Large intestine (tissue), 3 donors: ENCODE data around the gene DAB2IP. TPM values are rescaled to one million over a fixed set of nuclear protein-coding genes. Genes with fewer than 3 reads are reported as not detected.

Experiments
- DNase-seq, 2 donors: peaks; one replicate each; pipeline versions ENCODE4 v3.0.0 to v3.0.0-alpha.2; 2013
- H3K27ac ChIP-seq: one replicate; pipeline ENCODE4 v1.5.1; 2013; ENCODE audit warnings: low read length
- H3K27me3 ChIP-seq: 2 replicates; pipeline ENCODE4 v1.6.1; 2013; ENCODE audit warnings: low read length; ENCODE audit not compliant: control insufficient read depth, insufficient read depth
- H3K36me3 ChIP-seq: 2 replicates; pipeline ENCODE4 v1.6.1; 2013; ENCODE audit warnings: low read length; ENCODE audit not compliant: control insufficient read depth, insufficient read depth
- H3K4me1 ChIP-seq: one replicate; pipeline ENCODE4 v1.6.1; 2013; ENCODE audit warnings: low read length; ENCODE audit not compliant: control insufficient read depth, insufficient read depth
- H3K4me3 ChIP-seq: one replicate; pipeline ENCODE4 v1.5.1; 2013; ENCODE audit warnings: low read length
- H3K9me3 ChIP-seq: one replicate; pipeline ENCODE4 v1.6.1; 2013; ENCODE audit warnings: mild to moderate bottlenecking, low read depth, low read length, moderate library complexity; ENCODE audit not compliant: control insufficient read depth
- WGBS: methylation state at CpG from one replicate; pipeline ENCODE4 v1.1.5; 2013; ENCODE audit warnings: low lambda C conversion rate; ENCODE audit not compliant: insufficient coverage; 5-methylcytosine and 5-hydroxymethylcytosine counted together
- polyA plus RNA-seq: library from polyadenylated mRNA; unstranded; fragments of 120-200 nt; gene quantifications from one replicate; pipeline ENCODE4 v1.2.1, GENCODE V29; 2013

The DAB2IP gene
- polyA plus RNA-seq, 1 donor = 33.0 TPM

DNA sequence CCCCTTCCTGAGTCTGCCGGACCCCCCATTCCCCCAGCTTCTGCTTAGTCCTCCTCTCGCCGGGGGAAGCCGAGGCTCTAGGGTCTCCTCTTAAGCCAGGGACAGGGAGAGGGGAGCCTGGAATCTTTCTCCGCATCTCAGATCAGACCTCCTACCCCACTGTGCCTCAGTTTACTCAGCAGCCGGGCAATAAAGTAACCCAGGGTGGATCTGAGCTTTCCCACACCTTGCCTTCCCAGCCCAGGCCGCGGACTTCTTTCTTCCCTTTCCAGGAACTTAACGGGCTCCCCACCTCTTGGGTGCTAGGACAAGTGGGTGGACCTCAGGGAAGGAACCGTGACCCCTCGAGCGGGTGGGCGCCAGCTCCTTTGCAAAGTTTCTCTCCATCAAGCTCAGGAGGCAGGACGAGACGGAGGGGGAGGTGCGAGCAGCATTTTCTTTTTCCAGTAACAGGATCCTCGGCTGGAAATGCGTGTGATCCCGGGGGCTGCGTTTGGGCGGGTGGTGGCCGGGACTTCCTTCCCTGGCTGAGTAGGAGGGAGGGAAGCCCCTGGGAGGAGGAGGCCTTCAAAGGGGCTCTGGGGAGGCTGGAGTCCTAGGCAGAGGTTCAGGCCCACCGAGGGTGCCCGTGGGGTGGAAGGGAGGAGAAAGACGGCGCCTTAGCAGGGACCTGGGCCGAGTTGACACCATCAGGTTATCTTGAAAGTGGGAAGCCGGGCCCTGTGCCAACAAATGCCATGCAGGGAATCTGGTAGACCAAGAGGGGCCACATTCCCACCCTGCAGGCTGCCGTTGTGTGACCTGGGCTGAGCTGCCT is 795 bp downstream of the DAB2IP start:
- WGBS = no CpG with 5 or more reads among the region's 29 CpGs
- peak in 1 of 2 donors; percentile 64 for DNase-seq
- Histone ChIP-seq H3K27ac (peak overlapping the region; percentile 66), H3K4me1 (peaks cover 50% of the 10 kb centered on the region), H3K36me3 (peaks cover 4% of the 10 kb centered on the region), H3K4me3 (peak overlapping the region; percentile 90), H3K27me3 (no peaks in the 10 kb centered on the region), H3K9me3 (no peaks in the 10 kb centered on the region)

- peaks cover 50% of the 10 kb centered on the region for H3K4me1 ChIP-seq
- peaks cover 4% of the 10 kb centered on the region for H3K36me3 ChIP-seq
- H3K4me3 ChIP-seq = peak overlapping the region; percentile 90
- H3K27ac ChIP-seq = peak overlapping the region; percentile 66
- WGBS = no CpG with 5 or more reads among the region's 2 CpGs
- DNase-seq = no peak
- no peaks in the 10 kb centered on the region for H3K27me3 ChIP-seq
- no peaks in the 10 kb centered on the region for H3K9me3 ChIP-seq
Observed at GRCh38 chr9:121652838-121653231, 1.4 kb downstream of the DAB2IP start.

DNA sequence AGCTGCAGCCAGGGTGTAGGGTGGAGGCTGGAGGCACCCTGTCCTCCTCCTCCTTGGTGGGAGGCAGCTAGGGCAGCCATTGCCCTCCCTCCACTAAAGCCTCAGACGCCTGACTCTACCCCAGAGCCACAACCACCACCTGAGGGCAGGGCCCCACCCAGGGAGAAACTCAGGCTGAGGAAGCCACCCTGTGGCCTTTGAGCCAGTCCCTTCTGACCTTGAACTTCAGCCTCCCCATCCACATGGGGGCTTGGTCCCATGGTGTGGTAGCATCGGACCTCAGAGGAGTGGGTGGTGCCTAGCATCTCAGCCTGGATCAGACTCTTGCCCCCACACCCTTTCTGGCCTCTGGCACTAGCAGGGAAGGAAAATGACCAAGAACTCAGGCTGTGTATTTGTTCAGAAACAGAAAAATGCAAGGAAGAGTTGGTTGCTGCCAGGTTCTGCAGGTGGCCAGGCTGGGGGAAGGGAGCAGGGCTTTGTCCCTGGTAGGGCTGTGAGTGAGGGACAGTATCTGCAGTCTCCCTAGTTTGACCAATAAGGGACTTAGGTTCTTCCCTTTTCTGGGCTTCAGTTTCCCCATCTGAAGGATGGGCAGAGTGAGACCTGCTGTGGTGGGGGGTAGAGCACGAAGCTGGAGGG is 3.2 kb downstream of the DAB2IP start:
- peak; percentile 57 to 66 for DNase-seq
- no peak overlapping the region for H3K4me3 ChIP-seq
- no peak overlapping the region for H3K27ac ChIP-seq
- H3K4me1 ChIP-seq = peaks cover 44% of the 10 kb centered on the region
- WGBS = no CpG with 5 or more reads among the region's 3 CpGs
- H3K9me3 ChIP-seq = no peaks in the 10 kb centered on the region
- peaks cover 4% of the 10 kb centered on the region for H3K36me3 ChIP-seq
- no peaks in the 10 kb centered on the region for H3K27me3 ChIP-seq

- DNase-seq = no peak
- Histone ChIP-seq H3K27me3 (no peaks in the 10 kb centered on the region), H3K4me3 (no peak overlapping the region), H3K27ac (no peak overlapping the region), H3K9me3 (no peaks in the 10 kb centered on the region), H3K36me3 (peaks cover 4% of the 10 kb centered on the region), H3K4me1 (peaks cover 38% of the 10 kb centered on the region)
- WGBS = no CpG with 5 or more reads among the region's 3 CpGs
Observed at GRCh38 chr9:121655231-121655755, 3.9 kb downstream of the DAB2IP start.

GRCh38 chr9:121656941-121657470 is 5.6 kb downstream of the DAB2IP start:
- peak overlapping the region; percentile 18 for H3K27ac ChIP-seq
- WGBS = no CpG with 5 or more reads among the region's 5 CpGs
- H3K27me3 ChIP-seq = no peaks in the 10 kb centered on the region
- peak; percentile 71 to 77 for DNase-seq
- no peaks in the 10 kb centered on the region for H3K9me3 ChIP-seq
- H3K4me1 ChIP-seq = peaks cover 28% of the 10 kb centered on the region
- H3K4me3 ChIP-seq = no peak overlapping the region
- peaks cover 4% of the 10 kb centered on the region for H3K36me3 ChIP-seq

GRCh38 chr9:121658166-121658565 is 6.7 kb downstream of the DAB2IP start:
- H3K36me3 ChIP-seq = peaks cover 7% of the 10 kb centered on the region
- peaks cover 22% of the 10 kb centered on the region for H3K4me1 ChIP-seq
- no peak overlapping the region for H3K27ac ChIP-seq
- DNase-seq = no peak
- H3K9me3 ChIP-seq = no peaks in the 10 kb centered on the region
- no peak overlapping the region for H3K4me3 ChIP-seq
- no CpG with 5 or more reads among the region's 12 CpGs for WGBS
- H3K27me3 ChIP-seq = no peaks in the 10 kb centered on the region

DNA sequence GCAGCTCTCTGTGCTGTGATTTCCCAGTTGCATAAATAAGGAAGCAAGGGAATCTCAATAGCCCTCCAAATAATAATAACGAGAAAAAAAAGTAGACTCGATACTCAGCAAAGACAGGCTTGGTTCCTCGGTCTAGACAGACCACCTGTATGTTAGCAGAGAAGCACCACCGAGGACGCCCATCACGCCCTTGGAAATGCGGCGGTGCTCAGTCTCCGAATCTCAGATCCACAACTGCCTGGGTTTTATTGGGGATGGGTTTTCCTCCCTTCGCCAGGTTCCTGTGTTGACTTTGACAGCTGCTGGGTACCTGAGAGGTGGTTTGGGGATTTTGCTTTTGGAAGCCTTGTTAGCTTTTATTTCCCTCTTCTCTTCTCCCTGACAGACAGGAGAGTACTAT is 7.2 kb downstream of the DAB2IP start:
- peaks cover 18% of the 10 kb centered on the region for H3K4me1 ChIP-seq
- H3K9me3 ChIP-seq = no peaks in the 10 kb centered on the region
- H3K4me3 ChIP-seq = no peak overlapping the region
- H3K27ac ChIP-seq = no peak overlapping the region
- no peaks in the 10 kb centered on the region for H3K27me3 ChIP-seq
- WGBS = no CpG with 5 or more reads among the region's 10 CpGs
- DNase-seq = no peak
- H3K36me3 ChIP-seq = peaks cover 11% of the 10 kb centered on the region

- no peak for DNase-seq
- Histone ChIP-seq H3K9me3 (no peaks in the 10 kb centered on the region), H3K4me3 (no peak overlapping the region), H3K27ac (no peak overlapping the region), H3K36me3 (peaks cover 12% of the 10 kb centered on the region), H3K4me1 (peaks cover 6% of the 10 kb centered on the region), H3K27me3 (no peaks in the 10 kb centered on the region)
- 80% methylated on average over 1 of the region's 6 CpGs for WGBS
Observed at GRCh38 chr9:121660367-121660766, 8.9 kb downstream of the DAB2IP start.

DNA sequence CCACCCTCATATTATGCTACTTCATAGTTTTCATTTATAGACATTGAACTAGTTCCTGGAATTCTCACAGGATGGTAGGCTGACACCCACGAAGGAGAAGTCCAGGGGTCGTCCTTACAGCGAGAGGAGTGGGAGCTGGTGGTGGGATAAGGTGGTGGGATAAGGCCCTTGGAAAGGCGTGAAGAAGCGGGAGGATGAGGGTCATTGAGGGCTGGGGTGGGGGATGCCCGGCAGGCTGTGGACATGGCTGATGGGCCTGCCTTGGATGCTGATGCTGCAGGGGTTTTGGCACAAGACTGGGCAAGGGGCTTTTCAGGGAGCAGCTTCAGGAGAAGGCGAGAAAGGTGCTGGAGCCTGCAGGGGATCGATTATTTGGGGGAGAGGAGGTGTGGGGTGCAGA is 9.4 kb downstream of the DAB2IP start:
- Histone ChIP-seq H3K4me3 (no peak overlapping the region), H3K36me3 (peaks cover 12% of the 10 kb centered on the region), H3K27ac (no peak overlapping the region), H3K27me3 (no peaks in the 10 kb centered on the region), H3K4me1 (peaks cover 6% of the 10 kb centered on the region), H3K9me3 (no peaks in the 10 kb centered on the region)
- 100% methylated on average over 2 of the region's 8 CpGs for WGBS
- no peak for DNase-seq

- peaks cover 8% of the 10 kb centered on the region for H3K4me1 ChIP-seq
- no CpG with 5 or more reads among the region's 5 CpGs for WGBS
- no peak overlapping the region for H3K27ac ChIP-seq
- H3K36me3 ChIP-seq = peaks cover 10% of the 10 kb centered on the region
- H3K9me3 ChIP-seq = no peaks in the 10 kb centered on the region
- no peak overlapping the region for H3K4me3 ChIP-seq
- no peak for DNase-seq
- H3K27me3 ChIP-seq = no peaks in the 10 kb centered on the region
Observed at GRCh38 chr9:121661328-121661727, 9.9 kb downstream of the DAB2IP start.
